Activated CD8-positive, alpha-beta memory T cell treated with anti-CD3 and anti-CD28 coated beads, Interleukin-2, amount 50 U/mL, for 1 hour (primary cell): Measurements from ENCODE around the gene OPN4.

ENCODE experiments used
- DNase-seq: peaks from one replicate; pipeline ENCODE4 v3.0.0-alpha.2; 2020; ENCODE audit errors: extremely low read depth

Gene OPN4

GRCh38 chr10:86699991-86700840, 45.9 kb downstream of the OPN4 start:
- no peak for DNase-seq

- no peak for DNase-seq
Observed at GRCh38 chr10:86700851-86701617, 46.7 kb downstream of the OPN4 start.

DNA sequence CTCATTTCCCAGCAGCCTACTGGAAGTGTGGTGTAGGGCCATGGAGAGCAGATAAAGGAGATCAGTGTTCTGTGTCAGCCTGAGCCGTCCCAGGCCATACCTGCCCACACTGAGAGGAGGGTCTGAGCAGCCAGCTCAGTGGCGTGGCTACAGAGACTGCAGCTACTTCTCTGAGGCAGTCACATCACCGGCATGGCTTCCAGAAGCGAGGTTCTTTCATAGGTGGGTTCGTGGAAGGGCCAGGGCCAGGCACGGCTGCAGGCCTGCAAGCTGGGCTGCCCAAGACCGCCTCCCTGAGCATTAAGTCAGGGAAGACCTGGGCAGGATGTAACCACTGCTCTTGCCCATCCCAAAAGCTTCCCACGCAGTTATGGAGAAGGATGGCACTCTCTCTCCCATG, 48.8 kb downstream of the OPN4 start:
- no peak for DNase-seq

DNA sequence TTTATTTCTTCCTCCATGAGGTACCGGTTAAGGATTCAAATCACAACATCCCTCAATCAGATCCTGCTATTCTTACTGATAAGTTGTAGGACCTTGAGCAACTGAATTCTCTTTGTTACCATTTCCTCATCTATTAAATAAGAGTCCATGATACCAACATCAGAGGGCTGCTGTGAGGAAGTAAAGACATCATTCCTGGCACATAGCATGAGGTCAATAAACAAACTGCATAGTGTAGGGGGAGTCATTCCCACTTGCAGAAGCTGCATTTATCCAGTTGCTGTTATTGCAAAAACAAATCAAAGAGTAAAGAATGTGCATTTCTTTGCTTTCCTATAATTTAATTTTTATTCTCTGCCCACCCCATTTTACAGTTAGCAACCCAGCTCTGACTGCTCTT, 50.8 kb downstream of the OPN4 start:
- no peak for DNase-seq

DNA sequence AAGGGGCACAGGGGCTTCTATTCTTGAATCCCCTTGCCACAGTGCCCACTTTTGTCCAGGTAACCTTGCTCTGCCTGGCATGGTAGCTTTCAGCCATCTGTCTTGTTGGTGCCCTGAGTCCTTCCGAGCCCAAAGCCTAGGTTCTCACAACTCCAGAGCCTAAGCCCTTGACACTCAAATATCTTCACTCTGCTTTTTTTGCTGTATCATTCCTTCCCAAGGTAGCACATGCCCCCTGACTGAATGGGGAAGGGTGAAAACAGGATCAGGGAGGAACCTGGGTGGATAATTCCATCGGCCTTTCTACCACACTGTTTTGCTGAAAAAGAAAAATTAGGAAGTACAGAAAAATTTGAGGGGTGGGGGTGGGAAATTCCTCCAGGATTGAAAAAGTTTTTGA, 51.6 kb downstream of the OPN4 start:
- DNase-seq: no peak

- DNase-seq: no peak
Observed at GRCh38 chr10:86706401-86706841, 52.1 kb downstream of the OPN4 start.

- DNase-seq: no peak
Observed at GRCh38 chr10:86706977-86707376, 52.6 kb downstream of the OPN4 start.

DNA sequence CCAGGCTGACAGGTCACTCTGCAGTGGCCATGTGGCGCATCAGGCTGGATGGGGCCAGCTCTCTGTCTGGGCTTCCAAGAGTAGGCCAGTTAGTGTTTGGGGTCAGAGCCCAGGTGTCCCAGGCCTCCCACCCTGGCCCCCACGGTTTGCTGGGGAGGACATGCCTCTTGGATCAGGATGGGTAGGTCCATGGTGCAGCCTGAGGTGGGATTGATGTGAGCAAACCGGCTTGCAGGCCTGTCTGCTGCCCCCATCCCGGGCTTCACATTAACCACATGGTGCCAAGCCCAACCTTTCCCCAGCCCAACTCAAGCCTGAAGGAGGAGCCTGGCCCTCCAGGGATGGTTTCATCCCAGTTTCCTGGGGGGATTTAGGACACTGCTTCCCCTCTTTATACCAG, 53.2 kb downstream of the OPN4 start:
- no peak for DNase-seq

DNA sequence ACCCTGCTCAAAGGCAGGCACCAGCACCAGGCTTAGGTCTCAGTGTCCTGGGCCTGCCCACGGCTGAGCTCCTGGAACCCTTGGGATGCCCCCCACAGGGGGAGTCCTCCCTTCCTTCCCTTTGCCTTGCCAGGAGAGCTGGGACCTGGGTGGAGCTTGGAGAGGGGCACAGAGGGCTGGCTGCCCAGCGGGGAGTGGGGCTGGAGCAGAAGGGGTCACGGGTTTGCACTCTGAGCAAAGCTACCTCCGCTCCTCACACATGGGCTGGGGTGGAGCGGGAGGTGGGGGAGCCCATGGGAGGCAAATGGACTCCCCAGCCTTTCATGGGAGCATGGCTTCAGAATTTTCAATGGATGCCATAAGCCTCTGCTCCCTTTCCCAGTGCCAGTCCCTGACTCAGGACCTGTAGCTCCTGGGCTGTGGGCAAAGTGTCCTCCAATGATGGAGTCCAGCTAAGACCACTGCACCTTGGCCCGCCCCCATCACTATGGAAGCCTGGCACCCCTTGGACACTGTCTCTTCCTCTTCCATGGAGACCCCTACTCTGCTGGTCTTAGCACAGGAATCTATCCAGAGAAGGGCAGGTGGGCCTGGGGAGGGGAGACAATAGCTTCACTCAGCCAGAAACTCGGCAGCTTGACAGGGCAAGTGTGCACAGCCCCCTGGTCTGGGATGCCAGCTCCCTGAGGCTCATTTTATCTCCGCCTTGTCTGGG, 53.9 kb downstream of the OPN4 start:
- no peak for DNase-seq

DNA sequence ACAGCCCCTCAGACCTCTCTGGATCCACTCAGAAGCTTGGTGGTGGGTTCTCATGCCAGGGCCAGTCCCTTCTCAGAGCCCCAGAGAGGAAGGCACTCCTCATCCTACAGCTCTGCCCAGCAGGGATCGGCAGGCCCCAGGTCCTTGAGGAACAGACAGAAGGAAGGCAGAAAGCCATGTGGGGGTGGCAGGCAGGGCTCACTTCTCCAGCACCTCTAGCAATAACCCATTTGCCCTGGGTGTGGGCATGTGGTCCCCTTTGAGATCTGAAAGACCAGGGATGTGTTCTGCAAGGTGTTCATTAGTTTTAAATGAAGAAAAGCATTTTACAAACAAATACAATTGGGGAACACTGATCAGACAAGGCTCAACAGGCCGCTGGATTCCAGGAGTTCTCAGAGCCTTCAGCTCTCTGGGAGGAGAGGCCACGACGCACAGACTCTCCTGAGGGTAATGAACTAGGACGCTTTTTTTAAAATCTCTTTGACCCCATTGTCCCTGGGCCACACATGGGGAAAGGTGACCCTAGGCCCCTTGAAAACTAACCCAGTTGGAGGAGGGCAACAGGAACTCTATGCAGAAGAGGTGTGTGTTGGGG, 54.5 kb downstream of the OPN4 start:
- no peak for DNase-seq

GRCh38 chr10:86709396-86710185, 55.2 kb downstream of the OPN4 start:
- no peak for DNase-seq

GRCh38 chr10:86710987-86711512, 56.7 kb downstream of the OPN4 start:
- peak; percentile 34 for DNase-seq

GRCh38 chr10:86711513-86712316, 57.4 kb downstream of the OPN4 start:
- no peak for DNase-seq

DNA sequence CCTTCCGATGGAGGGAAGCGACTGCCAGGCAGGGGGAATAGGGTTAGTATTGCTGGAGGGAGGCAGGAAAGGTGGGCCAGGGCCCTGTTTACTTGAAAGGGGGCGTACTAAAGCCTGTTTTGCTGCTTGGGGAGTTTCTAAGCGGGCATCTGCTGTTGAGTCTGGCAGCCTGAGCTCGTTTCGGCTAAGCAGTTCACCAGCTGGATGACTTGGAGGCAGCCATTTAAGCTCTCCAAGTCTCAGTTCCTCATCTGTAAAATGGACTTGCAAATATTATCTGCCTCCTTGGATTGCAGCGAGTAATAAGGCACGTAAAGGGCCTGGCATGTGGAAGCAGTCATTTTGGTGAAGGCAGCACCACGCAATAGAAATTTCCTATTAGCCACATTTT, 58.0 kb downstream of the OPN4 start:
- no peak for DNase-seq

DNA sequence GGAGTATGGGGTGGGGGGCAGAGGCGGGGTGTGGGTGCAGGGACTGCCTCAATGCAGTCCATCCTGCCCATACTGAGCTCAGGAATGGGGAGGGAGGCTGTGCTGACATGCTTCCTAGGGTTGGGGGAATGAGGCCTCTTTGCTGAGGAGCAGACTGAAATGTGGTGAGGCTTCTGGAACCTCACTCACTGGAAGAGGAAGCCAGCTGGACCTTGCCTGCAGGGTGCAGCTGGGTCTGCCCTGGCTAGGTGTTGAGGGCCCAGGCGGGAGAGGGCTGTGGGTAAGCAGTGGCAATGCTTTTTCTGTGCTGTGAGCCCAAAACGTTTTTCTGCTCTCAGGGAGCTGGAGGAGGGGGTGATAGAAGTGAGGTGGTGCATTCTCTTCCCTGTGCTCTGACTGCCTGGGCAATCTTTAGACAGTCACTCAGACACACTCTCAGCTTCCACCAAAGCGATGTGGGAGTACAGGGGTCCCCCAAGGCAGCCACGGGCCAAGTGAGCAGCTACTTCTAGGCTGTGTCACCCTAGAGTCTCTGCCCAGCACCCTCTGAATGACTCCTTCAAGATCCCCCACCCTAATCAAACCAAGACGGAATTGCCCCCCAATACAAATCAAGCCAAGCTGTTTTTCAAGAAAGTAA, 60.9 kb downstream of the OPN4 start:
- DNase-seq: no peak

GRCh38 chr10:86715836-86716235, 61.5 kb downstream of the OPN4 start:
- DNase-seq: no peak
